Measurements from ENCODE around the gene PHLDB3. TPM values are rescaled to one million over a fixed set of nuclear protein-coding genes. Genes with fewer than 3 reads are reported as not detected.

Gene PHLDB3
- total and polyA plus RNA-seq, 2 donors (not counting 3 experiments of a cell fraction or from before 2014, with no cell fraction given): 5.5 to 12.0 TPM

- no peak overlapping the region for H3K9ac ChIP-seq (replicated peaks; ENCODE audit: extremely low read depth, insufficient read depth, low read length)
- H3K4me2 ChIP-seq (ENCODE audit: insufficient read depth, low read length): no peak overlapping the region
- no TSS peak for BruUV-seq (replicated peaks)
- no peaks in the 10 kb centered on the region for H4K20me1 ChIP-seq (replicated peaks; ENCODE audit: control insufficient read depth, extremely low read depth, insufficient read depth, low read length)
- no peak overlapping the region for H3K4me3 ChIP-seq (replicated peaks in 1 of 3; ENCODE audit: insufficient read depth in 1 of 3, low read depth in 1 of 3, low read length in 3 of 3)
- no peaks in the 10 kb centered on the region for H3K27me3 ChIP-seq (ENCODE audit: control insufficient read depth in 2 of 2, insufficient read depth in 2 of 2, low read length in 2 of 2)
- H3K9me3 ChIP-seq (replicated peaks; ENCODE audit: control insufficient read depth, insufficient read depth, low read length): no peaks in the 10 kb centered on the region
- CTCF ChIA-PET: interaction anchor here (1.9 to 3.3 kb wide), 4 partner anchors 14 to 58 kb away, joined by 8 to 30 read pairs (median 19); partner anchors contain the start of gene PHLDB3
- H3K4me1 ChIP-seq (ENCODE audit: control insufficient read depth, extremely low read depth, insufficient read depth, low read length): peaks cover 3% of the 10 kb centered on the region
- DNase-seq (ENCODE audit: low read depth, low spot score) (no peak), FAIRE-seq (no peak)
- intact Hi-C loops (cut with micrococcal nuclease): loop anchor here (5.0 kb wide), 1 partner anchor 65 kb away; the partner anchor contains the start of gene ETHE1
- dilution Hi-C loops (cut with MboI; ENCODE audit: extremely low pct_ligation_motif_present, low sequenced_read_pairs): no loop called here
- H3K79me2 ChIP-seq (ENCODE audit: control insufficient read depth, insufficient read depth, low read length): no peaks in the 10 kb centered on the region
- H3K9me1 ChIP-seq (replicated peaks; ENCODE audit: control insufficient read depth, extremely low read depth, insufficient read depth, low read length): no peaks in the 10 kb centered on the region
- POLR2A ChIA-PET: no interaction called here
- no peak overlapping the region for H2AFZ ChIP-seq (ENCODE audit: low read depth, low read length)
- H3K36me3 ChIP-seq (ENCODE audit: control insufficient read depth in 2 of 2, extremely low read depth in 1 of 2, insufficient read depth in 2 of 2, low read length in 2 of 2): no peaks in the 10 kb centered on the region
- no peak for TF ChIP-seq EZH2 (IDR thresholded peaks at IDR 0.05; ENCODE audit: borderline replicate concordance, low read depth, low read length, severe bottlenecking)
- no peak overlapping the region for H3K27ac ChIP-seq (ENCODE audit: insufficient read depth, low read depth, low read length)
Observed at GRCh38 chr19:43462383-43462782, 42.2 kb downstream of the PHLDB3 start.

GRCh38 chr19:43461303-43461702 is 43.2 kb downstream of the PHLDB3 start:
- H3K27ac ChIP-seq (ENCODE audit: insufficient read depth, low read depth, low read length): no peak overlapping the region
- H4K20me1 ChIP-seq (replicated peaks; ENCODE audit: control insufficient read depth, extremely low read depth, insufficient read depth, low read length): no peaks in the 10 kb centered on the region
- no peak overlapping the region for H3K4me3 ChIP-seq (replicated peaks in 1 of 3; ENCODE audit: insufficient read depth in 1 of 3, low read depth in 1 of 3, low read length in 3 of 3)
- no TSS peak for BruUV-seq (replicated peaks)
- no peak overlapping the region for H2AFZ ChIP-seq (ENCODE audit: low read depth, low read length)
- no peak overlapping the region for H3K4me2 ChIP-seq (ENCODE audit: insufficient read depth, low read length)
- H3K9me3 ChIP-seq (replicated peaks; ENCODE audit: control insufficient read depth, insufficient read depth, low read length): no peaks in the 10 kb centered on the region
- FAIRE-seq: no peak
- POLR2A ChIA-PET: no interaction called here
- DNase-seq (ENCODE audit: low read depth, low spot score): no peak
- no peaks in the 10 kb centered on the region for H3K36me3 ChIP-seq (ENCODE audit: control insufficient read depth in 2 of 2, extremely low read depth in 1 of 2, insufficient read depth in 2 of 2, low read length in 2 of 2)
- CTCF ChIA-PET: interaction anchor here (0.7 to 3.1 kb wide), 5 partner anchors 14 to 65 kb away, joined by 3 to 29 read pairs (median 5); partner anchors contain the start of gene PHLDB3
- intact Hi-C loops (cut with micrococcal nuclease): loop anchor here (5.0 kb wide), 1 partner anchor 66 kb away; the partner anchor contains the start of gene ETHE1
- no peaks in the 10 kb centered on the region for H3K9me1 ChIP-seq (replicated peaks; ENCODE audit: control insufficient read depth, extremely low read depth, insufficient read depth, low read length)
- H3K9ac ChIP-seq (replicated peaks; ENCODE audit: extremely low read depth, insufficient read depth, low read length): no peak overlapping the region
- no peaks in the 10 kb centered on the region for H3K27me3 ChIP-seq (ENCODE audit: control insufficient read depth in 2 of 2, insufficient read depth in 2 of 2, low read length in 2 of 2)
- dilution Hi-C loops (cut with MboI; ENCODE audit: extremely low pct_ligation_motif_present, low sequenced_read_pairs): no loop called here
- TF ChIP-seq POLR2AphosphoS5 (IDR thresholded peaks at IDR 0.05; ENCODE audit: insufficient read depth, low read depth, low read length) (no peak), EZH2 (IDR thresholded peaks at IDR 0.05; ENCODE audit: borderline replicate concordance, low read depth, low read length, severe bottlenecking) (no peak), MYC (IDR thresholded peaks at IDR 0.05; ENCODE audit: low read depth, low read length) (no peak), JUN (IDR thresholded peaks at IDR 0.05; ENCODE audit: borderline replicate concordance, insufficient read depth, insufficient read length, low read depth) (no peak), FOS (IDR thresholded peaks at IDR 0.05; ENCODE audit: borderline replicate concordance, insufficient read depth, low read length) (no peak), MAX (IDR thresholded peaks at IDR 0.05; ENCODE audit: insufficient read depth, insufficient read length) (no peak), CTCF (IDR thresholded peaks at IDR 0.05; ENCODE audit: extremely low read depth in 1 of 2, insufficient read depth in 1 of 2, low read depth in 1 of 2, low read length in 2 of 2) (no peak), GATA2 (IDR thresholded peaks at IDR 0.05; ENCODE audit: insufficient read depth, insufficient read length, low read depth, low read length) (no peak)
- no peaks in the 10 kb centered on the region for H3K4me1 ChIP-seq (ENCODE audit: control insufficient read depth, extremely low read depth, insufficient read depth, low read length)
- no peaks in the 10 kb centered on the region for H3K79me2 ChIP-seq (ENCODE audit: control insufficient read depth, insufficient read depth, low read length)
